NCI-H1048 (cell line): Measurements from ENCODE around the gene EHMT2.
"Not testable (repeated sequence)": the region's sequence is repeated elsewhere in the genome, so short reads cannot be mapped to it uniquely, and the experiment has no call there.

ENCODE experiments used
- DNase-seq: peaks from one replicate; lab custom pipeline; 2025; lab: John Stamatoyannopoulos, UW

Gene EHMT2

DNA sequence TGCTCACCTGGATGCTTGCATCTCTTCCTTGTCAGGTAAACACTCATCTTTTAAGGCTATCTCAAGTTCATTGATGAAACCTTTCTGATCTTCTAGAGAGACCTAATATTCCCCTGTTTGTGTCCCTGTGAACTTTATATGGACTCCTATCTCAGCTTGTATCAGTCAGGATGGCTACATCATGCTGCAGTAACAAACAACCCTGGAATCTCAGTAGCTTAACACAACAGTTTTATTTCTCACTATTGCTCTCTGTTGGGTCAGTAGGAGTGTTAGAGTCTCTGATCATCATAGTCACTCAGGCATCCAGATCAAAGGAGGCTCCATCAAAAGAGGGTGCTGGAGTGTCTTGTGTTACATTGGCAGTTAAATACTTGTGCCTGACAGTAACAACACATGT lies 17.9 kb upstream of the EHMT2 start:
- DNase-seq: no peak

- no peak for DNase-seq
These were observed 14.5 kb upstream of the EHMT2 start for GRCh38 chr6:31911826-31912585.

DNA sequence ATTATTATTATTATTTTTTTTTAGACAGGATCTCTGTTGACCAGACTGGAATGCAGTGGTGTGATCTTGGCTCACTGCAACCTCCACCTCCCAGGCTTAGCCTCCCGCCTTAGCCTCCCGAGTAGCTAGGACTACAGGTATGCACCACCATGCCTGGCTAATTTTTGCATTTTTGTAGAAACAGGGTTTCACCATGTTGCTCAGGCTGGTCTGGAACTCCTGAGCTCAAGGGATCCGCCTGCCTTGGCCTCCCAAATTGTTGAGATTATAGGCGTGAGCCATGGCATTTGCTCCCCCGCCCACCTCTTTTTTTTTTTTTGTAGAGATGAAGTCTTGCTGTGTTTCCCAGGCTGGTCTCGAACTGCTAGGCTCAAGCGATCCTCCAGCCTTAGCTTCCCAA lies 11.8 kb upstream of the EHMT2 start:
- not testable (repeated sequence) for DNase-seq

- no peak for DNase-seq
These were observed 11.3 kb upstream of the EHMT2 start for GRCh38 chr6:31908791-31909190.

DNA sequence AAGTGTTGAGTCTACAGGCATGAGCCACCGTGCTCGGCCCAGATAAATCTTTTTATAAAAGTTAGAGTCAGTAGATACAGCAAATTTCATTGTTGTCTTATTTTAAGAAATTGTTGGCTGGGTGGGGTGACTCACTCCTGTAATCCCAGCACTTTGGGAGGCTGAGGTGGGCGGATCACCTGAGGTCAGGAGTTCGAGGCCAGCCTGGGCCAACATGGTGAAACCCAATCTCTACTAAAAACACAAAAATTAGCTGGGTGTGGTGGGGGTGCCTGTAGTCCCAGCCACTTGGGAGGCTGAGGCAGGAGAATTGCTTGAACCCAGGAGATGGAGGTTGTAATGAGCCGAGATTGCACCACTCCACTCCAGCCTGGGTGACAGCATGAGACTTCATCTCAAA lies 10.8 kb upstream of the EHMT2 start:
- not testable (repeated sequence) for DNase-seq

GRCh38 chr6:31907158-31907813 lies 9.8 kb upstream of the EHMT2 start:
- DNase-seq: no peak

DNA sequence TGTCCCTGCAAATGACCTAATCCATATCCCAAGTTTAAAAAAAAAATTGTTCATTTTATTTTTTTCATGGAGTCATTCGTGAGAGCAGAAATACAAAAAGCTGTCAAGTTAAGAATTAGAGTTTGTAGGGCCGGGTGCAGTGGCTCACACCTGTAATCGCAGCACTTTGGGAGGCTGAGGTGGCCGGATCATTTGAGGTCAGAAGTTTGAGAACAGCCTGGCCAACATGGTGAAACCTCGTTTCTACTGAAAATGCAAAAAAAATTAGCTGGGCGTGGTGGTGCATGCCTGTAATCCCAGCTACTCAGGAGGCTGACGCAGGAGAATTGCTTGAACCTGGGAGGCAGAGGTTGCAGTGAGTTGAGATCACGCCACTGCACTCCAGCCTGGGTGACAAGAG lies 9.2 kb upstream of the EHMT2 start:
- not testable (repeated sequence) for DNase-seq

DNA sequence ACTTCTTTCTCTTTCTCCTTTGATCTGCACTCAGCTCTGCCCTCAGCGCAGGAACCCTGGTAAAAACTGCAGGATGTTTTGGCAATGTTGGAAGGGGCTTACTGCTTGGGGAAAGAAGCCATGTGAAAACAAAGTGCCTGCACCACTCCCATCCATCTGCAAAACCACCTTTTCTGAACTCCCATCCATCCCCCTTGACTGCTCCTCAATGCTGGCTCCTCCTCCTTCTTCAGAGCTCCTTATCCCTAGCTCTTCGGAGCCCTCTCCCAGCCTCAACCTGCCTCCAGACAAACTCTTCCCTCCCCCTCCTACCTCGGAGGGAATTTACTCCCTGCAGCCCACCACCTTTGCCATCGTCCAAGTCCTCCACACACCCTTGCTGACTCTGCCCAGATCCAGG lies 8.6 kb upstream of the EHMT2 start:
- DNase-seq: no peak

DNA sequence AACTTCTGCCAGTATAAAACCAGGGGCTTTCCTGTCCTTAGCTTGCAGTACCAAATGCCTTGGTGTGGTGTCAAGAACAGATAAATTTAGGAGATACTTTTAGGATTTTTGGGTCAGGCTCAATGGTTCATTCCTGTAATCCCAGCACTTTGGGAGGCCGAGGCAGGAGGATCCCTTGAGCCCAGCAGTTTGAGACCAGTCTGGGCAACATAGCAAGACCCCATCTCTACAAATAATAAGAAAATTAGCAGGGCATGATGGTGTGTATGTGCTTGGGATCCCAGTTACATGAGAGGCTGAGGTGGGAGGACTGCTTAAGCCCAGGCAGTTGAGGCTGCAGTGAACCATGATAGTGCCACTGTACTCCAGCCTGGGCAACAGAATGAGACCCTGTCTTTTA lies 7.5 kb upstream of the EHMT2 start:
- DNase-seq: no peak

- DNase-seq: no peak
These were observed 6.5 kb upstream of the EHMT2 start for GRCh38 chr6:31903957-31904356.

- DNase-seq: peak; percentile 85
These were observed 4.6 kb upstream of the EHMT2 start, which contains the start of gene ZBTB12 for GRCh38 chr6:31901953-31902643. TSS of gene ZBTB12 (minus strand) at chr6:31902086. CDS start at chr6:31901305, 781 bp downstream.

GRCh38 chr6:31901415-31901952 lies 4.0 kb upstream of the EHMT2 start:
- DNase-seq: no peak

DNA sequence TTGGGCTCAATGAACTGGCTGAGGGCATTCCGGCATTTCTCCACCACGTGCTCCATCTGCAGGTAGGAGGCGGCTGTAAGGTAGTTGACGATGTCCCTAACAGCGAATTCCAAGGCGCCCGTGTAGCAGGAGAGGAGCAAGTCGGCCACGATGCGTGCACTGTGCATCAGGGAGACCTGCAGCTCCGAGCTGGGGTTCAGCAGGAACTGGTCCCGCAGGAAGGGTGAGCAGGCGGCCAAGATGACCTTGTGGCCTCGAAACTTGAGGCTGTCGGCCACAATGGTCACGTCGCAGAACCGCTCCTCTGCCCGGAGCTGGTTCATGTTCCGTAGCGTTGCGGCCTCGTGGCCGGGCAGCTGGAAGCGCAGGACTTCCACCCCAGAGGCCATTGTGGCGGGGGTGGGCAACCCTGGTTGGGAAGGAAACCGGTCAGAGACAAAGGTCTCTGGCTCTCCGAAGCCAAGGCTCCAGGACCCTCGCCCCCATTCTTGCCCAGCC lies 3.5 kb upstream of the EHMT2 start:
- DNase-seq: no peak

GRCh38 chr6:31899882-31900722 lies 2.6 kb upstream of the EHMT2 start:
- no peak for DNase-seq

DNA sequence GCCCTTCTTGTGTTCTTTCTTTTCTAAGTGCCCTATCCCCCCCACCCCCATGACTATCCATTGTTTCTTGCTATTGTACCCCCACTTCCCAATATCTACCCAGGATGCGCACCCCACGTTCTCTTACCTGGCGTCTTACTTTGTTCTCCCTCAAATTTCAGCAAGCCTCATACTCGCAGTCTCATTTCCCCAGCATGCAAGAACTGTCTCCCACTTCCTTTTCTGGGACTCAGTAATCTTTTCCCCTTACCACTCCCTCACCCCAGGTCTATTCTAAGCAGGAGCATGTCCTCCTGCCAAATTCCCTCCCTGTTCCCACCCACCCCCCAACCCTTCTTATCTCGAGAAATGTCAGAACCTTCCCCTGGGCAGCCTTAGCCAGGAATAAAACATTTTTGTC lies 1.7 kb upstream of the EHMT2 start:
- DNase-seq: no peak

DNA sequence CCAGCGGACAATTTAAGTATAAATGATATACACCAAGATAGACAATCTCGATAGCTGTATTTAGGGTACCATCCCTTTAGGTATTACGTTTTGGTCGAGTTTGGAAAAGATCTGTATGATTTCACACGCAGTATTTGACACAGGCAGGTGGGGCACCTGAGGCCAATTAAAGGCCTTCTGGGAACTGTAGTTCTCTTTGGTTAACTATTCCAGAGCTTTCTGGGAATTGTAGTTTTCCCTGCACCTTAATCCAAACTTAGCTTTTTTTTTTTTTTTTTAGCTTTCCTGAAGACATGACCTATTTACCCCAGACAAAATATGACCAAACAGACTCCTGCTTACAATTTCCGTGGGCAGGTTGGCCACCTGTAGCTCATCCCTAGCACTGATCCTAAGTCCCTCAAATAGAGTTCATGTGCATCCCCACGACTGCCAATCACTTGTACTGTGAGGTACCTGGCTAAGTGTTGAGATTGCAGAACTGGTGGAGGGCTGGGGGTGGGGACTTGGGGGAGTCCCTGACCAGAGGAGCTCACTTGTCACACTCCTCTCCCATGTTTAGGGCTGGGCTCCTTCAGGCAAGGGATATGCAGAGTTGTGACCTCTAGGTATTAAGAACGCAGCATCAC lies 999 bp upstream of the EHMT2 start:
- no peak for DNase-seq

GRCh38 chr6:31896856-31897611 lies 464 bp downstream of the EHMT2 start:
- no peak for DNase-seq

- no peak for DNase-seq
These were observed 1.0 kb downstream of the EHMT2 start for GRCh38 chr6:31896493-31896855.

GRCh38 chr6:31892821-31893220 lies 4.7 kb downstream of the EHMT2 start:
- DNase-seq: no peak

GRCh38 chr6:31889331-31889972 lies 8.0 kb downstream of the EHMT2 start:
- no peak for DNase-seq
